ENCODE measurements around the gene AHNAK2. TPM values are rescaled to one million over a fixed set of nuclear protein-coding genes. Genes with fewer than 3 reads are reported as not detected.

Gene AHNAK2
- total and polyA plus RNA-seq, 2 of the 13 experiments (the other 11 are each of a cell fraction or from before 2014, with no cell fraction given), result 0.11 to 0.18 TPM

DNA sequence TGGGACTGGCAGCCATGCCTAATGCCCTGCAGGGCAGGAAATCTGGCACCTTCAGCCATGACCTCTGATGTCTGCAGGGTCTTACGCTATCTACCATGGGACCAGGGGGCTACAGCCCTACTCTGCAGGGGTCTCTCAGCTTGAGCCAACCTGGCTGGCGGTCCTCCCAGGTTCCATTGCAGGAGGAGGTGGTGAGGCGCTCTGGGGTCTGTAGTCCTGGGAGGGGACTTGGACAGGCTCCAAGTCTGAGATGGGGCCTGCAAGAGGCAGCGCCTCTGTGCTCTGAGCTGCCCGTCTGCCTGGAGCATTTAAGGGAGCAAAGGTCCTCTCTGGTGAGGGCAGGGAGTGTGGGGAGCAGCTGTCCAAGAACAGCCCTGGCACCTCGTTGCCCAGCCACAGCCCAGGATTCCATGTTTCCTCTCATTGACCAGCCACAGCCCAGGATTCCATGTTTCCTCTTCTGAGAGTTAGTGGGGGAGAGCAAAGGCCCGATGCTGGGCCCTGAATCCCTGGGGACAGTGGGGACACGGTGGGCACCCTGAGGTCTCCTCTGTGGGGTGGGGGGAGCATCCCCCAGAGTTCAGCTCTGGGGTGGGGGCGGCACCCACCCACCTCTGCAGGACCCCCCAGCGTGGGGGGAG is 52.8 kb downstream of the AHNAK2 start:
- Histone ChIP-seq H3K27ac (ENCODE audit: extremely low read length, insufficient read depth, low read length) (no peak overlapping the region), H3K4me3 (replicated peaks in 1 of 3; ENCODE audit: insufficient read depth in 1 of 3, low read depth in 2 of 3, low read length in 3 of 3) (no peak overlapping the region), H3K79me2 (ENCODE audit: insufficient read depth, low read length) (no peaks in the 10 kb centered on the region), H4K20me1 (ENCODE audit: insufficient read depth, low read length) (no peaks in the 10 kb centered on the region), H3K9ac (ENCODE audit: insufficient read depth, low read depth, low read length) (no peak overlapping the region), H3K9me3 (ENCODE audit: low read length) (no peaks in the 10 kb centered on the region), H3K4me2 (ENCODE audit: low read depth, low read length) (no peak overlapping the region), H2AFZ (ENCODE audit: low read length) (no peak overlapping the region), H3K36me3 (replicated peaks in 1 of 2; ENCODE audit: control insufficient read depth in 1 of 2, insufficient read depth in 2 of 2, low read length in 2 of 2) (no peaks in the 10 kb centered on the region), H3K27me3 (ENCODE audit: control insufficient read depth in 1 of 2, insufficient read depth in 2 of 2, low read length in 2 of 2) (peaks cover 15 to 54% of the 10 kb centered on the region in 2 experiments; a peak in 4 of 5 replicates), H3K4me1 (ENCODE audit: insufficient read depth, low read length) (no peaks in the 10 kb centered on the region)
- no peak for FAIRE-seq
- WGBS (ENCODE audit: low lambda C conversion rate), result no CpG with 5 or more reads among the region's 10 CpGs
- ChIA-PET CTCF (ENCODE audit: low intra/inter-chr PET ratio, low total read pairs) (no interaction called here), POLR2A (no interaction called here)
- ATAC-seq, result no peak
- TF ChIP-seq TEAD2 (CRISPR knock-in tag; IDR thresholded peaks at IDR 0.05) (no peak), KMT2A (CRISPR knock-in tag; IDR thresholded peaks at IDR 0.05) (no peak), ZNF781 (CRISPR knock-in tag; IDR thresholded peaks at IDR 0.05; ENCODE audit: borderline replicate concordance, not compliant biosample characterization) (no peak), NKX3-1 (CRISPR knock-in tag; IDR thresholded peaks at IDR 0.05) (no peak), ZNF619 (CRISPR knock-in tag; IDR thresholded peaks at IDR 0.05) (no peak), ZNF564 (CRISPR knock-in tag; IDR thresholded peaks at IDR 0.05) (no peak), EED (CRISPR knock-in tag; IDR thresholded peaks at IDR 0.05) (no peak), NCOR1 (IDR thresholded peaks at IDR 0.05; ENCODE audit: borderline replicate concordance, low read length) (no peak), EHMT2 (IDR thresholded peaks at IDR 0.05; ENCODE audit: borderline replicate concordance, low read depth, low read length) (no peak), ZMYM3 (CRISPR knock-in tag; IDR thresholded peaks at IDR 0.05) (no peak), ISL2 (CRISPR knock-in tag; IDR thresholded peaks at IDR 0.05) (no peak), FOXO1 (CRISPR knock-in tag; IDR thresholded peaks at IDR 0.05) (no peak), DNMT3B (CRISPR knock-in tag; conservative IDR thresholded peaks at IDR 0.05) (no peak), ZNF20 (CRISPR knock-in tag; IDR thresholded peaks at IDR 0.05) (no peak), HCFC1 (IDR thresholded peaks at IDR 0.05; ENCODE audit: low read depth, low read length) (no peak)
- TF ChIP-seq, protein P1, sequence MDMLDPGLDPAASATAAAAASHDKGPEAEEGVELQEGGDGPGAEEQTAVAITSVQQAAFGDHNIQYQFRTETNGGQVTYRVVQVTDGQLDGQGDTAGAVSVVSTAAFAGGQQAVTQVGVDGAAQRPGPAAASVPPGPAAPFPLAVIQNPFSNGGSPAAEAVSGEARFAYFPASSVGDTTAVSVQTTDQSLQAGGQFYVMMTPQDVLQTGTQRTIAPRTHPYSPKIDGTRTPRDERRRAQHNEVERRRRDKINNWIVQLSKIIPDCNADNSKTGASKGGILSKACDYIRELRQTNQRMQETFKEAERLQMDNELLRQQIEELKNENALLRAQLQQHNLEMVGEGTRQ (IDR thresholded peaks at IDR 0.05; ENCODE audit: low read depth, low read length), result no peak
- TF ChIP-seq, protein P1 (CRISPR knock-in tag; IDR thresholded peaks at IDR 0.05; ENCODE audit: borderline replicate concordance), result no peak
- TF ChIP-seq, protein P2, sequence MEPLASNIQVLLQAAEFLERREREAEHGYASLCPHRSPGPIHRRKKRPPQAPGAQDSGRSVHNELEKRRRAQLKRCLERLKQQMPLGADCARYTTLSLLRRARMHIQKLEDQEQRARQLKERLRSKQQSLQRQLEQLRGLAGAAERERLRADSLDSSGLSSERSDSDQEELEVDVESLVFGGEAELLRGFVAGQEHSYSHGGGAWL (CRISPR knock-in tag; IDR thresholded peaks at IDR 0.05), result no peak
- intact Hi-C loops (cut with micrococcal nuclease; ENCODE audit: unreplicated experiment), result no loop called here
- no TSS peak for BruUV-seq (replicated peaks)
- no peak for DNase-seq (ENCODE audit: low spot score)
- in situ Hi-C loops (cut with HindIII; ENCODE audit: extremely low pct_ligation_motif_present, low pct_unique_long_range_greater_than_20kb), result no loop called here
